ENCODE data around the gene RAPGEF1. TPM values are rescaled to one million over a fixed set of nuclear protein-coding genes. Genes with fewer than 3 reads are reported as not detected.
A peak's percentile ranks its signal among the peaks of the same experiment; 100 is the strongest.

RAPGEF1 gene
- total and polyA plus RNA-seq, 2 of the 13 experiments (the other 11 are each of a cell fraction or from before 2014, with no cell fraction given) = 21.2 to 38.9 TPM

- TF ChIP-seq ZBTB44 (CRISPR knock-in tag; IDR thresholded peaks at IDR 0.05) (no peak), TBL1XR1 (IDR thresholded peaks at IDR 0.05; ENCODE audit: borderline replicate concordance, low read length, partially characterized antibody) (no peak), ZNF607 (CRISPR knock-in tag; IDR thresholded peaks at IDR 0.05; ENCODE audit: borderline replicate concordance) (no peak), DNMT1 (CRISPR knock-in tag; IDR thresholded peaks at IDR 0.05) (no peak), ZSCAN30 (CRISPR knock-in tag; IDR thresholded peaks at IDR 0.05) (no peak), KMT2B (CRISPR knock-in tag; IDR thresholded peaks at IDR 0.05) (no peak), CTCF (CRISPR knock-in tag; IDR thresholded peaks at IDR 0.05) (0 out of 2 replicates have a peak, but pooled peaks have one; percentile 13), ZBTB46 (CRISPR knock-in tag; IDR thresholded peaks at IDR 0.05; ENCODE audit: borderline replicate concordance) (no peak), NR2F6 (IDR thresholded peaks at IDR 0.05) (no peak), NR2F6 (CRISPR knock-in tag; IDR thresholded peaks at IDR 0.05) (0 out of 2 replicates have a peak, but pooled peaks have one; percentile 30), ZNF280D (CRISPR knock-in tag; IDR thresholded peaks at IDR 0.05) (no peak), MYC (CRISPR knock-in tag; IDR thresholded peaks at IDR 0.05; ENCODE audit: borderline replicate concordance) (no peak), ZNF790 (CRISPR knock-in tag; IDR thresholded peaks at IDR 0.05; ENCODE audit: borderline replicate concordance) (no peak), RXRA (CRISPR knock-in tag; IDR thresholded peaks at IDR 0.05) (0 out of 2 replicates have a peak, but pooled peaks have one; percentile 28), AGO1 (IDR thresholded peaks at IDR 0.05; ENCODE audit: low read depth, low read length, poor library complexity, severe bottlenecking) (no peak)
- TF ChIP-seq, protein P1, sequence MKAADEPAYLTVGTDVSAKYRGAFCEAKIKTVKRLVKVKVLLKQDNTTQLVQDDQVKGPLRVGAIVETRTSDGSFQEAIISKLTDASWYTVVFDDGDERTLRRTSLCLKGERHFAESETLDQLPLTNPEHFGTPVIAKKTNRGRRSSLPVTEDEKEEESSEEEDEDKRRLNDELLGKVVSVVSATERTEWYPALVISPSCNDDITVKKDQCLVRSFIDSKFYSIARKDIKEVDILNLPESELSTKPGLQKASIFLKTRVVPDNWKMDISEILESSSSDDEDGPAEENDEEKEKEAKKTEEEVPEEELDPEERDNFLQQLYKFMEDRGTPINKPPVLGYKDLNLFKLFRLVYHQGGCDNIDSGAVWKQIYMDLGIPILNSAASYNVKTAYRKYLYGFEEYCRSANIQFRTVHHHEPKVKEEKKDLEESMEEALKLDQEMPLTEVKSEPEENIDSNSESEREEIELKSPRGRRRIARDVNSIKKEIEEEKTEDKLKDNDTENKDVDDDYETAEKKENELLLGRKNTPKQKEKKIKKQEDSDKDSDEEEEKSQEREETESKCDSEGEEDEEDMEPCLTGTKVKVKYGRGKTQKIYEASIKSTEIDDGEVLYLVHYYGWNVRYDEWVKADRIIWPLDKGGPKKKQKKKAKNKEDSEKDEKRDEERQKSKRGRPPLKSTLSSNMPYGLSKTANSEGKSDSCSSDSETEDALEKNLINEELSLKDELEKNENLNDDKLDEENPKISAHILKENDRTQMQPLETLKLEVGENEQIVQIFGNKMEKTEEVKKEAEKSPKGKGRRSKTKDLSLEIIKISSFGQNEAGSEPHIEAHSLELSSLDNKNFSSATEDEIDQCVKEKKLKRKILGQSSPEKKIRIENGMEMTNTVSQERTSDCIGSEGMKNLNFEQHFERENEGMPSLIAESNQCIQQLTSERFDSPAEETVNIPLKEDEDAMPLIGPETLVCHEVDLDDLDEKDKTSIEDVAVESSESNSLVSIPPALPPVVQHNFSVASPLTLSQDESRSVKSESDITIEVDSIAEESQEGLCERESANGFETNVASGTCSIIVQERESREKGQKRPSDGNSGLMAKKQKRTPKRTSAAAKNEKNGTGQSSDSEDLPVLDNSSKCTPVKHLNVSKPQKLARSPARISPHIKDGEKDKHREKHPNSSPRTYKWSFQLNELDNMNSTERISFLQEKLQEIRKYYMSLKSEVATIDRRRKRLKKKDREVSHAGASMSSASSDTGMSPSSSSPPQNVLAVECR (CRISPR knock-in tag; IDR thresholded peaks at IDR 0.05; ENCODE audit: borderline replicate concordance) = 0 out of 2 replicates have a peak, but pooled peaks have one; percentile 3
Observed at GRCh38 chr9:131606896-131607567, 132.8 kb downstream of the RAPGEF1 start (continued).
